Left lung (tissue), 10 donors: ENCODE results near the gene SFSWAP. TPM values are rescaled to one million over a fixed set of nuclear protein-coding genes. Genes with fewer than 3 reads are reported as not detected.

Source experiments
- ATAC-seq: fragments of 200-7000 bp; cut with Tn5 transposase; one replicate; pipeline ENCODE4 v1.9.1; 2020; ENCODE audit warnings: moderate library complexity
- DNase-seq, 4 donors: peaks; one replicate each; pipeline ENCODE4 v3.0.0-alpha.2; 2013 to 2020
- H3K27ac ChIP-seq, 2 donors: fragments of 200-600 bp; sonication (generic) in 1 of 2; one replicate each; pipeline versions ENCODE4 v1.5.0 to v1.8.0; 2020 to 2021
- H3K27me3 ChIP-seq, 2 donors: fragments of 200-600 bp; sonication (generic) in 1 of 2; one replicate each; pipeline versions ENCODE4 v1.5.0 to v1.8.0; 2020 to 2021
- H3K36me3 ChIP-seq, 2 donors: fragments of 200-600 bp; sonication (generic) in 1 of 2; one replicate each; pipeline versions ENCODE4 v1.5.0 to v1.8.0; 2020 to 2021
- H3K4me1 ChIP-seq, 2 donors: fragments of 200-600 bp; one replicate each; pipeline ENCODE4 v1.8.0; 2021
- H3K4me3 ChIP-seq, 2 donors: fragments of 200-600 bp; sonication (generic) in 1 of 2; one replicate each; pipeline versions ENCODE4 v1.5.0 to v1.8.0; 2020 to 2021; ENCODE audit warnings: mild to moderate bottlenecking in 1 of 2
- H3K9me3 ChIP-seq, 2 donors: fragments of 200-600 bp; sonication (generic) in 1 of 2; one replicate each; pipeline versions ENCODE4 v1.5.0 to v1.8.0; 2020 to 2021
- CTCF ChIP-seq, 2 donors: fragments of 200-600 bp; sonication (generic) in 1 of 2; IDR thresholded peaks; one replicate each; pipeline versions ENCODE4 v1.5.0 to v1.8.0; 2021; ENCODE audit warnings: antibody characterized with exemption in 2 of 2
- intact Hi-C, 2 donors: fragments of 100-400 bp; cut with DNase I; formaldehyde crosslinking; loops; one replicate each; pipeline versions ENCODE4 v1.11.2 to v1.14.2; 2022
- polyA plus RNA-seq, 6 donors: library from polyadenylated mRNA; unstranded; fragments of 120-200 nt; gene quantifications; one replicate each; pipeline ENCODE4 v1.2.1, GENCODE V29; 2013; ENCODE audit not compliant: insufficient read length in 6 of 6
- total RNA-seq, 2 donors: library from RNA; stranded (reverse); fragmentation: NEBNext Ultra II Directional; extraction: Animal tissue kit (Norgen Biotek cat#: 25700); gene quantifications; one replicate each; pipeline ENCODE4 v1.2.1, GENCODE V29; 2021
- donor health status: DM: no; HTN: yes; CAD: no.
- donor health status: DM: no; HTN: no; CAD: no.

The SFSWAP gene
- total and polyA plus RNA-seq, 8 donors, result 26.0 to 68.8 (median 50.8) TPM

- no peak overlapping the region for H3K27ac ChIP-seq
- no peak for TF ChIP-seq CTCF (IDR thresholded peaks at IDR 0.05)
- no peaks in the 10 kb centered on the region for H3K27me3 ChIP-seq
- no peaks in the 10 kb centered on the region for H3K4me1 ChIP-seq
- intact Hi-C loops, result no loop called here
- DNase-seq (no peak), ATAC-seq (no peak)
- peaks cover 0 to 96% of the 10 kb centered on the region in 2 donors for H3K36me3 ChIP-seq
- peaks cover 0 to 10% of the 10 kb centered on the region in 2 donors for H3K9me3 ChIP-seq
- H3K4me3 ChIP-seq, result no peak overlapping the region
These were observed 34.8 kb downstream of the SFSWAP start for GRCh38 chr12:131745706-131746105.

GRCh38 chr12:131747276-131748177 lies 36.6 kb downstream of the SFSWAP start:
- Histone ChIP-seq H3K27me3 (no peaks in the 10 kb centered on the region), H3K27ac (no peak overlapping the region), H3K9me3 (peaks cover 0 to 10% of the 10 kb centered on the region in 2 donors), H3K4me3 (no peak overlapping the region), H3K4me1 (no peaks in the 10 kb centered on the region), H3K36me3 (peaks cover 0 to 89% of the 10 kb centered on the region in 2 donors)
- TF ChIP-seq CTCF (IDR thresholded peaks at IDR 0.05), result no peak
- no peak for DNase-seq
- ATAC-seq, result no peak
- intact Hi-C loops, result no loop called here

GRCh38 chr12:131749618-131750315 lies 38.9 kb downstream of the SFSWAP start:
- Histone ChIP-seq H3K9me3 (peaks cover 0 to under 1% of the 10 kb centered on the region in 2 donors), H3K4me3 (no peak overlapping the region), H3K27ac (no peak overlapping the region), H3K4me1 (no peaks in the 10 kb centered on the region), H3K27me3 (no peaks in the 10 kb centered on the region), H3K36me3 (peaks cover 0 to 89% of the 10 kb centered on the region in 2 donors)
- DNase-seq, result no peak
- intact Hi-C loops, result no loop called here
- TF ChIP-seq CTCF (IDR thresholded peaks at IDR 0.05), result no peak
- no peak for ATAC-seq

- Histone ChIP-seq H3K27ac (no peak overlapping the region), H3K27me3 (no peaks in the 10 kb centered on the region), H3K9me3 (no peaks in the 10 kb centered on the region), H3K4me3 (no peak overlapping the region), H3K36me3 (peaks cover 0 to 92% of the 10 kb centered on the region in 2 donors), H3K4me1 (no peaks in the 10 kb centered on the region)
- DNase-seq, result no peak
- no peak for ATAC-seq
- intact Hi-C loops, result no loop called here
- no peak for TF ChIP-seq CTCF (IDR thresholded peaks at IDR 0.05)
These were observed 40.4 kb downstream of the SFSWAP start for GRCh38 chr12:131751335-131751734.

- intact Hi-C loops, result no loop called here
- Histone ChIP-seq H3K27ac (no peak overlapping the region), H3K36me3 (peaks cover 0 to 92% of the 10 kb centered on the region in 2 donors), H3K27me3 (no peaks in the 10 kb centered on the region), H3K4me1 (no peaks in the 10 kb centered on the region), H3K9me3 (no peaks in the 10 kb centered on the region), H3K4me3 (no peak overlapping the region)
- no peak for DNase-seq
- ATAC-seq, result no peak
- TF ChIP-seq CTCF (IDR thresholded peaks at IDR 0.05), result no peak
These were observed 41.6 kb downstream of the SFSWAP start for GRCh38 chr12:131752451-131752850.
